Activated T-cell treated with anti-CD3 and anti-CD28 coated beads for 1 hour (primary cell): Measurements from ENCODE around the gene ZCCHC2.

ENCODE experiments used
- DNase-seq: peaks from one replicate; pipeline ENCODE4 v3.0.0-alpha.2; 2020; ENCODE audit warnings: low read depth

The ZCCHC2 gene

DNA sequence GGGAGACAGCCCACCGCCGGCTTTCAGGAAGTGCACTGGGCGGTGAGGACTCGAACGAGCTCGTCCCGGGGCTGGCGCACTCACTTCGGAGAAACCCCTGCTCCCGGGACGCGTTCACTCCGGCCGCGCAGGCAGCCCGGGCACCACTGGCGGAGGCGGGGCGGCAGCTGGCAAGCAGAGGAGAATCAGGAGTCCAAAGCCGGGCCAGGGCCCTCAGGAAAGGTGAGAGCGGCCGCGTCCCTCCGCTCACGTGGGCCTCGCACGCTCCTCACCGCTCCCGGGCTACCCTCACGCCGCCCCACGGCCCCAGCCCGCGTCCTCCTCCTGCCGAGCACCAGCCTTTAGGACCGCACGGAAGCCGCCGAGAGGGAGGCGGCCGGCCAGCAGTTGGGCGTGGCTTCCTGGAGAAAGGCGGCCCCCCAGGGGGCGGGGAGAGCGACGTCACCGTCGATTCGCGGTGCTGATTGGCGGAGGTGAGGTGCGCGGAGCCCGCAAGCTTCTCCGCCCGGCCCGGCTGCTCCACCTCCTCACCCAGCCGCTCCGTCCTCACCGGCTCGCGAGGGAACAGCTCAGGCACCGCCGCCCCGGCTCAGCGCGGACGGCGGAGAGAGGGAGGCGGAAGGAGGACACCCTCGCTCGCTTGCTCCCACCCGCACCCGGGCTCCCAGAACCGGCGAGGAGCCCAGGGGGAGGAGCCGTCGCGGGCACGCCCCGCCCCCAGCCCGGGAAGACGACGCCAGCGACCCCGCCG, at the start of gene ZCCHC2:
Gene ZCCHC2, plus strand, starts transcription at position 522 of the 751 bp plus-strand sequence. CDS start 400 bp downstream, outside the sequence.
- DNase-seq, result peak; percentile 98

DNA sequence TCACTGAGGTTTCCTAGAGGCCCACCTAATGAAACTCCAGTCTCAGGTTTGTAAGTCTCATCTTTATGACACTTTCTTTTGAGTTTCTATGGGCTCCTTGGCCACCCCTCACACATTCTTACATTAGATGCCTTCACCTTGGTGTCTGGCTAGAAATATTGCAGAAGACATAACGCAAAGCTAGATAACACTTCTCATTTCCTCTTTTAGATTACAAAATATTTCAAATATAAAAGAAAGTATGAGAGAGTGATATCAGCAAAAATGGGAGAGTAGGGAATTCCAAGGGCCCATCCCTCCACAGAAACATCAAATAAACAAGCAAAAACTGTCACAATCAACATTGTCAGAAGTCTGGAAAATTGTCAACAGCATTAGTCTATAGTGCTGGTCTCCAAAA, 43.3 kb upstream of the ZCCHC2 start:
- DNase-seq, result no peak

DNA sequence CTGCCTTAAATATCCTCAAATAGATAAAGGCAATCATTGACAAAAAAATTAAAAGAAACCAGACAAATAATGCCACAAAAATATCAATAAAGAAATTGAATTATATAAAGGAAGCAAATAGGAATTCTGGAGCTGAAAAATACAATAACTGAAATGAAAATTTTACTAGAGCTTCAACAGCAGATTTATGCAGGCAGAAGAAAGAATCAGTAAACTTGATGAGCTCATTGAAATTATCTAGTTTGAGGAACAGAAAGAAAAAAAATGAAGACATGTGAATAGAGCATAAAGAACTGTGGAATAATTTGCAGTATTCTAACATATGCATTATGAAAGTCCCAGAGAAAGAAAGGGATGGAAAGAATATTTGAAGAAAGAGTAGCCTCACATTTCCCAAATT, 41.9 kb upstream of the ZCCHC2 start:
- DNase-seq, result no peak

DNA sequence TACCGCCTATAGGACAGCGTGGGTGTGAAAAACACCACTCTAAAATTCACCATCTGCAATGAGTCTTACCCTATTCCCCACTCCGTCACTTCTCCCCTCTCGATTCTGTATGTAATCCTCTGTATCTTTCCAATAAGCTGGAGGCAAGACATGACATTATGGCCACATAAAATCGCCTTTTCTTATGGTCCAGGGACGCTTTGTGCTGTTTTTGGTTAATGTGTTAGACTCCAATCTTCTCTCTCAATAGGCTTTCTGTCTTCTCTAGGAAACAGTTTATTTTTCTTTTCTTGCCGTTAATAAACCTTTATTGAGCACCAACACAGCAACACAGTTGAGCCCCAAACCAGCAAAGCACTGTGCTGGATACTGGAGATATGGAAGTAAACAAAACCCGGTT, 37.9 kb upstream of the ZCCHC2 start:
- no peak for DNase-seq

DNA sequence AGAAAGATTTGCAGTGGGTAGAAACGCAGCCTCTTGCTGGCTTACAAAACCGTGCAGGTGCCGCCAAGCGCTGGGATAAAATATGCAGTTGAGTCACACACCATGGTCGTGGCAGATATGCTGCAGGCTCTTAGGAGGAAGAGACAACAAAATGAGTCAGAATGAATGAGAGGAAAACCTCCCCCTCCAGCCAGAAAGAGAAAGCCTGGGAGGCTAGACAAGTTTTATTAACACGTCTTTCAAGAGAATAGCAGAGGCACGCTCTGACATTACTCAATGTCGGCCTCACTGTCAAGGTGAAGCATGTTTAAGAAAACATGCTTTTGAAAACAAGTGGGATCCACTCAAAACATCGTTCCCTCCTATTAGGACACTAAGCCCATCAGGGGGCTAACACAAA, 37.1 kb upstream of the ZCCHC2 start:
- DNase-seq, result no peak

DNA sequence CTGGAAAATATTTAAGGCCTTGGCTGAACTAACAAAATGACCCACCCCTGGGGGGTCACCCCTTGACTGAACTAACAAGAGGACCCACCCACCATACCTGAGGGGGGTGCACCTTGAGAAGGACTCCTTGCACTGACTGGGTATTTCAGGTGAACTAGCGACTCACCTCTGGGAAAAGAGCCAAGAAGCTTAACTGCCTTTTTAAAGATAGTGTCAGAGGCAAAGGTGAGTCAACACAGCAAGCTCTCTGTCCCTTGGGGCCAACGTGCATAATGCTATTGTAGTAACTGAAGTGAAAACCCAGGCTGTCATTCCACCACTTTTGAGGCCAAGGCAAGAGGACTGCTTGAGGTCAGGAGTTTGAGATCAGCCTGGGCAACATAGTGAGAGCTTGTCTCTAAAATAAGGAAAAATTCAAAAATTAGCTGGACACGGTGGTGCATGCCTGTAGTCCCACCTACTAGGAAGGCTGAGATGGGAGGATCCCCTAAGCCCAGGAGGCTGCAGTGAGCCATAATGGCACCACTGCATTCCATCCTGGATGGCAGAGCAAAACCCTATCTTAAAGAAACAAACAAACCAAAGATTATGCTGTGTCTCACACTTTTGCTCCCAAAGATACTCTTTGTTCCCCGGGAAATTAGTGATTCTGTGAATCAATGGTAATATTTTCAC, 36.4 kb upstream of the ZCCHC2 start:
- no peak for DNase-seq

DNA sequence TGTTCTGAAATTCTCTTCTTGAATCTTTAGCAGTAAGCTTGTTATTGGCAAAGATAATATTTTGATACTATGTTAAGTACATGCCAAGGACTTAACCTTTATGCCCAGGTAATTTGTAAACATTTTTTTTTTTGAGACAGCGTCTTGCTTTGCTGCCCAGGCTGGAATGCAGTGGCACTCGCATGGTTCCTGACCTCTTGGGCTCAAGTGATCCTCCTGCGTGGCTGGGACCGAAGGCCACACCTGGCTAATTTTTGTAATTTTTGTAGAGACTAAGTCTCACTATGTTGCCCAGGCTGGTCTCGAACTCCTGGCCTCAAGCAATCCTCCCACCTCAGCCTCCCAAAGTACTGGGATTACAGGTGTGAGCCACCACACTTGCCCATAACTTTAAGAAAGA, 35.7 kb upstream of the ZCCHC2 start:
- no peak for DNase-seq

DNA sequence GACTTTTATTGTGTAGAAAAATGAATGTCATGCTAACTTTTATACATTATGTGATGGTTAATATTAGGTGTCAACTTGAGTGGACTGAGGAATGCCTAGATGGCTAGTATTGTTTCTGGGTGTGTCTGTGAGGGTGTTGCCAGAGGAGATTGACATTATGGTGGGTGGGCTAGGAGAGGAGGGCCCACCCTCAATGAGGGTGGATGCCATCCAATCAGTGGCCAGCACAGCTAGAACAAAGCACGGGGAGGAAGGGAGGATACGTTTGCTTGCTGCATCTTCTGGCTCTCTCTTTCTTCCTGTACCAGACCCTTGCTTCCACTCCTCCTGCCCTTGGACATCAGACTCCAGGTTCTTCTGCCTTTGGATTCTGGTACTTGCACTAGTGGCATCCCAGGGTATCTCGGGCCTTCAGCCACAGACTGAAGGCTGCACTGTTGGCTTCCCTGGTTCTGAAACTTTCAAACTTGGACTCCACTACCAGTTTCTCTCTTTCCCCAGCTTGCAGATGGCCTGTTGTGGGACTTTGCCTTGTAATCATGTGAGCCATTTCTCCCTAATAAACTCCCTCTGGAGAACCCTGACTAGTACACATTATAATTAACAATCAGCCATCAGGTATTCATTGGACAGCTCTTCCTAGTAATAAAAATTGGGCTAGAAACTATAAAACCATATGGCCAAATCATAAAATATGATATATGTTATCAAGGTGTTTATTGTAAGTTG, 31.7 kb upstream of the ZCCHC2 start:
- no peak for DNase-seq

DNA sequence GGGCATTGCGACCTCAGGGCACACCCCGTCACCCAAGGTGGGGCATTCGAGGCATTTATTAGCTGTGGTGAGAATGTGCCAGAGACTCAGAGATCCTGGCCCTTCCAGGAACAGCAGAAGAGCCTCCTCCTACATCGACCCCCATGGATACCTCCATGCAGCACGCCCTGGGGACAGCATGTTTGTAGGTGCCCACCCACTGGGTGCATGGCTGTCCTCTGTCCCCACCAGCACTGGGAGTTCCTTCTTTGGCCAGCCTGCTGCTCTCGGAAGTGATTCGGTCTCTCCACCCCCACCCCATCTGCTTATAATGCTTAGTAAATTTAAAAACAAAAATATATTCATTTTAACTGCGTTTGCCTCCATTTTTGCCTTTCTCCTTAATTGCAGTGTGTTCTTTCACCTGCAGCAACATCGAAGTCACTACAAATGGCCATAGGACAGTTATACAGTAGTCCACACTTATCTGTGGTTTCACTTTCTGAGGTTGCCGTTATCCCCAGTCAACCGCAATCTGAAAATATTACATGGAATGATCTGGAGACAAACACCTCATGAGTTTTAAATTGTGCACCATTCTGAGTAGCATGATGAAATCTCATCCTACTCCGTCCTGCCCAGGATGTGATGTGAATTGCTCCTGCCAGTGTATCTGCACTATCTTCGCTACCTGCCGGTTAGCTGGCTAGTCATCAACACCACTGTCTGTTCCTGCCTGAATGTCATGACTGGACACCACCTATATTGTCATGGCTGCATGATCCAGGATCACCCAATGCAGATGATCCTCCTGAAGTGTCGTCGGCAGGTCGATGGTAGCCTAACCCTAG, 29.6 kb upstream of the ZCCHC2 start:
- DNase-seq, result no peak

DNA sequence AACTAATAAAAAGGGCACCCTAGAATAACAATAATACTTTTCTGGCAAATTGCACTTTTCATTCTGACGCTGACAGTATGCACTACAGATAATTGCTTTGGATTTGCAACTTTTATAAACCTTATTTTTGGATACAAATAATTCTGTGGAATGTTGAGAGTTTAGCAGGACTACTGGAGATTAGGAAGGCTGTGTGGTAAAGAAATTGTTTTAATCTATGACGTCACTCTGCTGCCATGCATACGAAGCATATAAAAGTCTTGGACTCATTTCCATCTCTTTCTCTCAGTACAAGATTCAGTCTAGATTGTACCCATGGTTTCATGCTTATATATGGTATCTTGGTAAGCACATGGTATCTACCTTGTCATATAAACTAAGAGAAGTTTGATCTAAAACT, 28.1 kb upstream of the ZCCHC2 start:
- DNase-seq, result no peak

DNA sequence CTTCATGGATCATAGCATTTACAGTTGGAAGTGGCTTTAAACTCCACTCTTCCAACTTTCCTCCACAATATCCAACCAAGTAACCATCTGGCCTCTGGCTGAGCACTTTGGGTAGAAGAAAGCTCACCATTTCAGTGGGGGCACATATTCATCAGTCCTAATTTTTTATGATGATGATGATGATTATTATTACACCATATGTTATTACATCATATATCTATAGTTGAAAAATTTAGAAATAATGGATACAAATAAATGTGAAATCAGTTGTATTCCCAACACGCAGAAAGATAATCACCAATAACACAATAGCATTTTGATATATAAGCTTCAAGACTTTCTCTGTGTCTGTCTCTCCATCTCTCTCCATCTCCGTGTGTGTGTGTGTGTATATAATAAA, 26.6 kb upstream of the ZCCHC2 start:
- no peak for DNase-seq

DNA sequence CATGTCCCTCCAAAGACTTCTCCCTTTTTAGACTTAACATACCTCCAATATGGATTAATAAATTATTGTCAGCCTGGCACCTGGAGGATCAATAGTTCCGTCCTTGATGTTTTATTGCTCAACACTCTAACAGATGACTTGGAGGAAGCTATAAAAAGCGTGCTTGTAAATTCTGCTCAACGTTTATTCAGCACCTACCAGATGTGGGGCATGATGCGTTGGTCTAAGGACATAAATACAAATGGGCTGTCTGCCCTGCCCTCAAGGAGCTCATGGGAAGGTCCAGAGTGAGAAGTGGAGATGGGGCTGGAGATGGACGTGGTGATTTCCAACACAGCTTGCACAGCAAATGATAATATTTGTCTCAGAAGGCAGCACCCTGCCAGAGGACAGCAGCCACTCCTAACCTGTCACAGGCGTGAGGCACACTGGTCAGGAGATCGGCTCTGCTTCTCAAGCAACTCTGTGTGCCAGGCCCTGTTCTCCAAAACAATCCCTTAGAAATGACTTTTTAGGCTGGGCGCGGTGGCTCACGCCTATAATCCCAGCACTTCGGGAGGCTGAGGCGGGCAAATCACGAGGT, 25.5 kb upstream of the ZCCHC2 start:
- DNase-seq, result no peak

DNA sequence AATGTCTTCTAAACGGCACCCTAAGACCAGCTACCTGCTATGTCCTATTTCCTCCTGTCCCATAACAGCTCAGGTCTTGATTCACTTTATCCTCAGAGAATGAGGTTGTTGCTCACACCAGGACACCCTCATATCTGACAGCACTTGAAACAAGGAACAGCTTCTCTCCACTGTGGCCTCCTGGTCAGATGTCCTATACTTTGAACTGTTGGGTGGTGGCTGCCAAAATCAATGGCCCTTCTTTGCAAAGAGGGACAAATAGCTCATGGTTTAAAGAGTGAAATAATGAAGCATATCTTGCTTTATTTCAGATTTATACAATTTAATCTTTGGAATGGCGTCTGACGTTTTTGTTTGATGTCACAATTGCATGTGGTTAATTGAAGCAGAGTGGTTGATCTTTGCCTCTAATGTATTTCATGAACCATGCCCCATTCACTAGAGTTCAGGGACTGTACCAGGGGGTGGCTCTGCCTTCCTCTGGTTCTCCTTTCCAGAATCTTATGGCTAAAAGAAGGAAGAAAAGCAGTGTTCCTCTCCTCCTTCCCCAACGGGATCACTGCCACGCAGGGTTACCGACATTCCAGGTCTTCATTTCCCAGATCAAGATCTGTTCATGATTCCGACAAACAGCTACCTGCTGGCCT, 24.1 kb upstream of the ZCCHC2 start:
- no peak for DNase-seq

DNA sequence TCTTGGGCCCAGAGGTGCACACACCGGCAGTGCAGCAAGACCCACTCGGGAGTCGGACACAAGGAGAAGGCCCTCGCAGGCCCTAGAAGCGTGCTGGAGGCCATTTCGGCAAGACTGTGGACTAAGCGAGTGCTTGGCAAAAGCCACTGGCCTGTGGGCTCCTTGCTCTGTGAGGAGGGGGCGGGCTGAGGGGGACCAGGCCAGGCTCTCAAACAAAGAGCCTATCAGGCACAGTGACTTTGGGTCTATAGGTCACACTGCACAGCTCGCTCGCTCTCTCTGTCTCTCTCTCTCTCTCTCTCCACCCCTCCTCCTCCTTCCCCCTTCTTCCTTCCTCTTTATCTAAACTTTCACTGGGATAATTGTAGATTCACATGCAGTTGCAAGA, 23.6 kb upstream of the ZCCHC2 start:
- no peak for DNase-seq

DNA sequence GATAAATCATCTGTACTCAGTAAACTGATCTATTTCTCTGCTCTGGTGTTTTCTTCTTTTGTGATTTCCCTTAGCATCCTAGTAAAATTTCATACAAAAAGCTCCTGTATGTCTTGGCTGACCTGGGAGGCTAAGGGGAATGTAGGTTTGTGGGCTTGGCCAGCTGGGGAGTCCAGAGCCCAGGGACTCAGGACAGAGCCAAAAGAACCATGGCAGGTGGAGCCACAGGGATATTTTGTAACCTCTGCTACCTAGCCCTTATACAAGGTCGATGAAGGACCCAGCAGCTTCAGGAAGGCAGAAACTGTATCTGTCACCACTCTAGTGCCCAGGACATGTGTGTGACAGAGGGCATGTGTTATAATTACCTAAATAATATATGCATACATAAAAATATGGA, 22.7 kb upstream of the ZCCHC2 start:
- DNase-seq, result no peak

DNA sequence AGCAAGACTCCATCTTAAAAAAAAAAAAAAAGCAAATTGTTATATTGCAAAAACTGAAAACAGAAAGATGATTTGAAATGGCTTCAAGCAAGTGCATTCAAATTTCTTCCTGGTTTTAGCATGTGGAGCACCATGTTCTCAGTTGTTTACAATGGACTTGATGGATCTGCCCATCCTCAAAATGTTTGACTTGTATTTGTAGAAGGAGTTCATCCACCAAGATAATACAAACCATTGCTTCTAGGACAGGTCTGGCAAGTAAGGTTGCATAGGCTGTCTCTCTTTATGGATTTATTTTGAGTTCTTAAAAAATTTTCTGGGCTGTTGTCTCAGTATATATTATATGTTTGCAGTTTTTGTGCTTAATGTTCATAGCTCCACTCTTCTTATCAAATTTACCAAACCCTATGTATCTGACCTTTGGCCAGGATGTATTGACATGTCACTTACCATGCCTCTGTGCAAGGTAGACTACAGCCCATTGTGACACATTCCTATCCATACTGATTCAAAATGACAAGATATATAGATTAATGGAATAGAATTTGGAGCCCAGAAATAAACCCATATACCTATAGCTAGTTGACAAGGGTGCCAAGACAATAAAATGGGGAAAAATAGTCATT, 21.7 kb upstream of the ZCCHC2 start:
- DNase-seq, result no peak

DNA sequence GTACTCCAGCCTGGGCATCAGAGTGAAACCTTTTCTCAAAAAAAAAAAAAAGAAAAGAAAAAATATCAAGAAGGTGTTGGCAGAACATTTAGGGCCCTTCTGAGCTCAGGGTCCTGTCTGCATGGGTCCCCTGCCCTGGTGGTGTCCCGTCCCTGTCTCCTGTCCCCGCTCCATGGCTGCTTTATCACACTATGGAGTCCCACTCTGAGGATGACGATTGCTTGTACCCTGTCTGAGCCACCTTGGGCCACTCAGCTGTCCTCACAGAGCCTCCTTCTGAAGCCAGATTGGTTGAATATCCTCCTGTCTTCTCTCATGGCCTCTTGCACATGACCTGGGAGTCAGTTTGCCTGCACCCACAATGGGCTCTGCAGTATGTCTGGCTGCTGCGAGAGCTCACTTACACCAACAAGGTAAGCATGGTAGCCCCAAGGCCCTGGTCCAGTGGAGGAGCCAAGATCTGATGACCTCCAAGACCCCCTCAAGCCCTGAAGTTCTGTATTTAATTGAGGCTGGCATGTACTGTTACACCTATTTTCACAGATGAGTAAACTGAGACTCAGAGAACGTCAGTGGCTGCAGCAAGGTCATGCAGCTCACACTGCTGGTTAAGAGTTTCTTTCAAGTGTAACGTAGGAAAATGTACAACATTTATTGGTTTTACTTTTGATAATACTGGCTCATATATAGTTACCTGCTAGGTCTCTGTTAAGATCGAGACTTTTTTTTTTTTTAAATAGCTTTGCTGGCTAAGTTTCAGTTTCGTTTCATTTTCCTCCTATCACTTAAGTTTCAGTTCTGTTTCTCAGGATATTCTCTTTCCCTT, 16.9 kb upstream of the ZCCHC2 start:
- peak; percentile 17 for DNase-seq

DNA sequence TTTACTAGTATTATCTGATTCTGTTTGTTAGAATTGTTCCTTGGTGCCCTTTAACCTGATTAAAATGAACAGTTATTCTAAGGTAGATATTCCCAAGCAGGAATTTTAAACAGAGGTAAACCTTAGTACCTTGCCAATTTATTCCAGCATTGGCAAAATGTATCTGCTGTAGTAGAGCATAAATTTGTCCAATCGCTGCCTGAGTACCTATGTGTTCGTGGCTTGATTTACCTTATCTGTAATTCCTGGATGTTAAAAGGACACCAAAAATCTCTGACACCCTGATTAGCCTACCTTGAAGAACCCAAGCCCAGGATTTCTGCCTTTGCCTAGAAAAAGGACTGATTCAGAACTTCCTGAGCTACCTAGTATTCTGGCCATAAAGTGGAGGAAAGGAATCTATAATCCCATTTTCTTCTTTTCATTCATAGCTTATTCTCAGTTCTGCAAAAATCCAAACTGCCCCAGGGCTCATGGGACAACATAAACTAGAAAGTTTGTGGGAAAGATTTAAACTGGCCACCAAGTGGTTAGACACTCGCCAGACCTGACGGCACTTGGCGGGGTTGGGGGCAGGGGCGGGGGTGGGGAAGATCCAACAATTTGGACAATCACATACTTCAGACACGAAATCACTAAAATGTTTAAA, 16.2 kb upstream of the ZCCHC2 start:
- DNase-seq, result no peak

DNA sequence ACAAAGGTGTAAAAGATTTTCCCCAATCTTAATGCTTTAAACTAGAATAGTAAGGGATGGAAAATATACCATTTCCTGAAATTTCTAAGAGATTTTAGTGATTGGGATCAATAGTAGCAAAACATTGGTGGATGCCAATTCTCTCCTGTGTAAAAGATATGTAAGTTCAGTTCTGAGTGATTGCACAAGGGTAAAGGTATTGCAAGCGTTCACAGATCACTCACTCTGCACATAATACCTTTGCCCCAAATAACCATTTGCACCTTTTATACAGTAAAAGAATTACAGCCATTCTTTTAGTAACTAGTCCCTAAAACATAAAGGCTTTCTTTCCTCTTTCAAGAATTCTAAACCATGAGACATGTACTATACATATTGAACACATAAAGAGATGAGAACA, 13.0 kb upstream of the ZCCHC2 start:
- no peak for DNase-seq

DNA sequence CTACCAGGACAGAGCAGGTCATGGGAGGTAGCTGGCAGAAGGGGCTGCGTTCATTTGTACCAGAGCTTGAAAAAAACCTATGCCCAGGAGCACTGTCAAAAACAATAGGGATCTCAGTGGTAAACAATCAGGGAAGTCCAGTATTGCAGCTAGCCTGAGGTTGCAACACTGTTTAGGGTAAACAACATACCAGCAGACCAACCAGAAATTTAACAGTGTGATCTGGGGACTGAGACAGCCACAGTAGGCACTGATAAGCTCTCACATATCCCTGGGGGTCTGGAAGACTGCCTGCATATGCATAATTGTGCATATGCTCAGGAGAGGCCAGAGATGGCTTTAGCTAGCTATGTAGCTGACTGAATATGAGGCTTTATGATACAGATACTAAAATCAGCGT, 12.0 kb upstream of the ZCCHC2 start:
- DNase-seq, result no peak
